NOMO-1 treated with DMSO at 0.1 percent for 48 hours (cell line): ENCODE results near the gene GPC3.
"Not testable (repeated sequence)": the region's sequence is repeated elsewhere in the genome, so short reads cannot be mapped to it uniquely, and the experiment has no call there.

Experiments
- DNase-seq: peaks from one replicate; lab custom pipeline; 2025; ENCODE audit not compliant: unreplicated experiment; lab: John Stamatoyannopoulos, UW

The GPC3 gene

GRCh38 chrX:133786382-133786781 lies 199.0 kb downstream of the GPC3 start:
- DNase-seq, result no peak

- DNase-seq, result peak; percentile 14
Measured at GRCh38 chrX:133783274-133783673, 202.1 kb downstream of the GPC3 start.

- no peak for DNase-seq
Measured at GRCh38 chrX:133781174-133781573, 204.2 kb downstream of the GPC3 start.

- peak; percentile 1 for DNase-seq
Measured at GRCh38 chrX:133776072-133776471, 209.3 kb downstream of the GPC3 start.

GRCh38 chrX:133774807-133775206 lies 210.6 kb downstream of the GPC3 start:
- no peak for DNase-seq

- no peak for DNase-seq
Measured at GRCh38 chrX:133771086-133771646, 214.2 kb downstream of the GPC3 start.

GRCh38 chrX:133762976-133763548 lies 222.3 kb downstream of the GPC3 start:
- not testable (repeated sequence) for DNase-seq

- no peak for DNase-seq
Measured at GRCh38 chrX:133754657-133755056, 230.7 kb downstream of the GPC3 start.

- no peak for DNase-seq
Measured at GRCh38 chrX:133749951-133750350, 235.4 kb downstream of the GPC3 start.

- DNase-seq, result no peak
Measured at GRCh38 chrX:133749370-133749769, 236.0 kb downstream of the GPC3 start.

GRCh38 chrX:133747196-133747595 lies 238.2 kb downstream of the GPC3 start:
- no peak for DNase-seq

GRCh38 chrX:133746593-133746992 lies 238.8 kb downstream of the GPC3 start:
- DNase-seq, result no peak

- DNase-seq, result no peak
Measured at GRCh38 chrX:133745349-133745748, 240.0 kb downstream of the GPC3 start.

- DNase-seq, result no peak
Measured at GRCh38 chrX:133742602-133743305, 242.6 kb downstream of the GPC3 start.

GRCh38 chrX:133741303-133741702 lies 244.1 kb downstream of the GPC3 start:
- DNase-seq, result no peak

- DNase-seq, result no peak
Measured at GRCh38 chrX:133726642-133727041, 258.8 kb downstream of the GPC3 start.

GRCh38 chrX:133726211-133726630 lies 259.2 kb downstream of the GPC3 start:
- no peak for DNase-seq

GRCh38 chrX:133723930-133724329 lies 261.5 kb downstream of the GPC3 start:
- DNase-seq, result no peak

GRCh38 chrX:133722756-133723155 lies 262.6 kb downstream of the GPC3 start:
- no peak for DNase-seq

GRCh38 chrX:133720269-133720668 lies 265.1 kb downstream of the GPC3 start:
- not testable (repeated sequence) for DNase-seq

GRCh38 chrX:133715715-133716114 lies 269.7 kb downstream of the GPC3 start:
- no peak for DNase-seq

- DNase-seq, result no peak
Measured at GRCh38 chrX:133709501-133709900, 275.9 kb downstream of the GPC3 start.
